ENCODE measurements around the gene NID2.

The NID2 gene

DNA sequence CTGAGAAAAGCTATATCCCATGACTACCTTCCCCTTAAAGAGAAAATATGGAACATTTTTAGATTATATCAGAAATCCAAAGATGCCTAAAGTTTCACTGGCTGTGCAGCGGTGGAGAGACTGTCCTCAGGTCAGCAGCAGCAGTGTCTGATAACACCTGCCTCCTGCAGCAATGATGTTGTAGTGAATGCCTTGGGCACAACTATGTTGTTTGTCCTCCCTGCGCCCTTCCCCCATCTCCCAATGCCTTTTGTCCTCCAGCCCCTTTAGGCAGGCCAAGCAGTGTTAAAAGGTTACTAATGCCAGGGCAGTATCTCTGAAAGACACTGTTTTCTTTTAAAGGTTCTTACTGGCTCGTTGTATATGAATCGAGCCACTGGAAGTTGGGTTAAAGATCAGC is 66.3 kb downstream of the NID2 start:
- DNase-seq (ENCODE audit: low spot score), result no peak

DNA sequence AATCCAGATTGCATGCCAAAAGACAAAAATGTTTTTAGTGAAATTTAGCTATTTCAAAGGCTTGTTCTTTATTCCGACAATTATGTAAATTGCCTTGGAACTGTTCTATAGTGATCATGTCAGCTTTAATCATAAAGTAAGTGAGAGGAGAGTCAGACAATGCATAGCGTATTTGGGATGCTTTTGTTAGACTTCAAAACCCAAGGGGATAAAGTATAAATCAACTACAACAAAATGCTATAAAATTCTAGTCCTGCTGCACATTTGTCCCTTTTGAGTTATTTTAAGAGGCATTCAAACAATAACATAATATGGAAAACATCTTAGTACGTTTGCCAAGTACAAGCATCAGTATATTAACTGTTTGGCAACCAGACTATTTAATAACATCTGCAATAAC is 68.2 kb downstream of the NID2 start:
- no peak for DNase-seq (ENCODE audit: low spot score)

DNA sequence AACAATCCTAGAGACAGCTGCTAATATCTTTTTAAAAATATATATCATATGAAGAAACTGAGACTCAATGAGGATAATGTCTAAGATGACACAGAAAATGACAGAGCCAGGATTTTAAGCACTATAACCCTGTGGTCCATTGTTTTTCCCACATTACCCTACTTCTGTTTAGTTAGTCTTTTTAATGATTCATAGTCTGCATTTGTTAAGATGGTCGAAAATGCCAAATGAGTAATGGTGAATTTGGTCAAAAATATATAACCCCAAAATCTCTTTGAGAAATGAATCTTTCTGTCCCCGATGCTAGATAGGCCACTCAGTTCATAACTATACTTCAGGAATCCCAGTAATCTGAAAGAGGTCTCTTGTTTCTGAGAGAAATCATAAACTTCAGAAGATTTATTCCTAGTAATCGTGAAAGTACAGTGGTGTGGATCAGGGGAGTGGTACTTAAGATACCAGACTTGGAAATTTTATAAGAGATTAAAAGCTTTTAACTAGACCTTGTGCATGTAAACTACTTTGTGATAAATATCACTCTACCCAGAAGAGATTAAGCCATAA is 68.8 kb downstream of the NID2 start:
- DNase-seq (ENCODE audit: low spot score), result no peak

DNA sequence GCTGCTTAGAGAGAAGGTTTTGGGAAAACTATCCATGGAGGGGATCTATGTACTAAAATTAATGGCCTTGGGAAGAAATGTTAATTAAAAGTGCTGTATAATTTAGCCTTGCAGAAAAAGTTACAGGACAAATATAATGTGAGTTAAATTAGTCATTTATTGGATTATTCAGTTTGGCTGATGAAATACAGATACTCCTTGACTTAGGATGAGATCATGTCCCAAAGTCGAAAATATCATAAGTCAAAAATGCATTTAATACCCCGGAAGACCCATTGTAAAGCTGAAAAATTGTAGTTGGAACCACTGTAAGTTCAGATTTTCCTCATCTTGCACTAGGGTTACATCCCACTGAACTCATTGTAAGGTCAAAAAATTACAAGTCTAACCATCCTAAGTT is 69.8 kb downstream of the NID2 start:
- no peak for DNase-seq (ENCODE audit: low spot score)

DNA sequence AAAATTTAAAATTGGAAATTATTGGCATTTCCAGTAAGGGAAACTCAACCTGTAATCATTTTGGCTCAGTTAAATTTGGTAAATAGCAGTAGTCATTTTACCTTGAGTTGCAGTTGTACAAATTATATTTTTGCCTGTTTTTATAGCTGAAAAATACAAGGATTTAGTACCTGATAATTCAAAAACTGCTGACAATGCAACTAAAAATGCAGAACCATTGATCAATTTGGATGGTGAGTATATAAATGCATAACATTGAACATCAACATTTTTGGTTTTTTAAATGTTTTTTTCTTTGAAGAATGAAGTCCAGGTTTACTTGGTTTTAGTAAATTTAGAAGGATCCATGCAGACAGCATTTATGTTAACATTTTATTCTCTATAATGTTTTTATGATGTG is 70.5 kb downstream of the NID2 start:
- no peak for DNase-seq (ENCODE audit: low spot score)

DNA sequence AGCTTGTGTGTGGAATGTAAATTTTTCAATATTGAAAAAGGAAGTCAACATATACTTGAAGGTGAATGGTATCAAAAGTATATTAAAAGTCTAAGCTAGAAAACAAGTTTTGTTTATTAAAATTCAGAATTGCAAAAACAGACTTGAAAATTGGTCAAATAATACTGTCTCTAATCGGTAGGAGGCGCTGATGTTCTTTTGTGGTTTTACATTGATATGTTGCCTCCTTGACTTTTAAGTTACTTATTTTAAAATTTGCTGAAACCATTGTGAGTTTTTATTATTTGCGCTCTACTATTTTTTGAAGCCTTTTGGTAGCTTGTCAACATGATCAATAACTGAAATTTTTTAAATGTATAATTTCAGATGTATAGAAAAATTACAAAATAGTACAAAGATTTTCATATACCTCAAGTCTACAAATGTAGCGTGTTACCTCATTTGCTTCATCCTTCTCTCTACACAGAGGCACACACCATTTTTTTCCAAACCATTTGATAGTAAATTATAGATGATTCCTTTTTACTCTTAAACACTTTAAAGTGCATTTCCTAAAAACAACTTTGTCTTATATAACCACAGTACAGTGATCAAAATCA is 72.6 kb downstream of the NID2 start:
- no peak for DNase-seq (ENCODE audit: low spot score)

DNA sequence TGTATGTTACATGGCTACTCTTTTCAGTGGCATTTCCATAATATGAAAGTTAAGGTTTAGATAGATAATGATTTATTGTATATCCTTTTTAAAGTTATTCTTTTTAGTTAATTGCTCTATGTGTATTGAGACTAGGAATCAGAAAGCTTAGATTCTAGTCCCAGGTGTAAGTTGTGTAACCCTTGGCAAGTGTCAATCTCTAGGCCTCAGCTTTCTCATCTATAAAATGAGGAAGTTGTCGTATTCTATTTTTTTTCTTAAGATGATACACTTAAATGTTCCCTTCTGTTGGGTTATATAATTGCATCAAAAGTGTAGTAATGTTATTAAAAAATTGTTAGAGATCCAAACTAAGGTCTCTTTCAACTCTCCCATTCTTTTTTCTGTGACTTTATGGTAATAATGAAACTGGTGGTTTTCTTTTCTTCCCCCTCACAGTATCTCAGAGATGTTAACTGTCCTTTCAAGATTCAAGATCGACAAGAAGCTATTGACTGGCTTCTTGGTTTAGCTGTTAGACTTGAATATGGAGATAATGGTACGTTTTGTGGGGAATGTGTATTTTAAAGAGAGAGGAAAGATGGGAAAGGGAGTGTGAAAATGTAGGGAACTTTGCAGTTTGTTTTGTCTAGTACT is 75.5 kb downstream of the NID2 start:
- no peak for DNase-seq (ENCODE audit: low spot score)

DNA sequence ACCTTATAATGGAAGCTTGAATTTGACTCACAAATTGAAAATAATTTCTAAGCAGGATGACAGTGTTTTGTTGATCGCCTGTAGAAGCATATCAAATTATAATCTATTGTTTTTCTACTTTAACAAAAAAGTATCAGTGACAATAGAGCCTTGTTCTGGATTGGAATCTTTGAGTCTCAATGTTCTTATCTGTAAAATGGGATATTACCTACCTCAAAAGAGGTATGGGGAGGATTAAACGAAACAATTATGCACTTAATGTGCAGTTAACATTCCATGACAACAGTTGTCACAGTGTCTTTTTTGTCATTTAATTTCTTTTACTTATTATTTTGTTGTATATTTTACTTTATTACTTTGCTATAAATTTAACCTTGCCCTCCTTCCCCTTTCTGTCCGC is 78.4 kb downstream of the NID2 start:
- no peak for DNase-seq (ENCODE audit: low spot score)

DNA sequence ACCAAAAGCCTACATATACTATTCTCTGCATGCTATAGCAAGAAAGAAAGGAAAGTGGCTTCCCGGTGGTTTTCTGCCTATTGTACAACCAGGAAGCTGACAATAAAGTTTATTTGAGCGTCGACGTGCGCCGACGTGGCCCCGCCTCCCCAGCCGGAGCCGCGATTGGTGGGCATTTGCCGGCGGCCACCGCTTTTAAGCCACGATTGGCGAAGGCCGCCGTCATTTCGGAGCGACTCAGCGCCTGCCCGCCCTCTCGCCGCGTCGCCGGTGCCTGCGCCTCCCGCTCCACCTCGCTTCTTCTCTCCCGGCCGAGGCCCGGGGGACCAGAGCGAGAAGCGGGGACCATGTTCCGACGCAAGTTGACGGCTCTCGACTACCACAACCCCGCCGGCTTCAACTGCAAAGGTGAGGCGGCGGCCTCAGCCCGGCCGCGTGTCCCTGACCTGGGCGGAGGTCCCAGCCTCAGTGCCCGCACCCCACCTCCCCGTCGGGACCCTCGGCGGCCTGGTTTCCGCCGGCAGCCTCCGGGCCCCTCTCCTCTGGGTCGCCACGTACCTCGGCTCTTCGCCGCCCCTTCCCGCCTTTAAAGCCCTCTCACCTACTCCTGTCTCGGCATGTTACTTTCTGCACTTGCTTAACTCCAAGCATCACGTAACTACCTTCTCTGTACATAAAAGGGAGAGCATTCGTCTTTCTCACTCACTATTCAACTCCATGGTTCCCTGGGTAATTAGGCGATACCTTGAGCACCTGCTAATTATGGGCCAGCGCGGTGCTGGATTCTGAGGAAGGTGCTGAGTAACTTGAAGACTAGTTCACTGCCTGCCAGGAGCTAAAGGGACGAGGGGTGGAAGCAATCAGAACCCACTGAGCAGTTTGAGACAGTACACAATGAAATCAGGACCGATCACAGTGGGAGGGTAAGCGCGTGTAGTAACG is 79.3 kb downstream of the NID2 start, which contains the start of gene RTRAF:
RTRAF (plus strand) TSS at position 254 of the 942 bp plus-strand sequence; CDS start at position 348, 94 bp downstream.
- DNase-seq (ENCODE audit: low spot score), result peak; percentile 98

DNA sequence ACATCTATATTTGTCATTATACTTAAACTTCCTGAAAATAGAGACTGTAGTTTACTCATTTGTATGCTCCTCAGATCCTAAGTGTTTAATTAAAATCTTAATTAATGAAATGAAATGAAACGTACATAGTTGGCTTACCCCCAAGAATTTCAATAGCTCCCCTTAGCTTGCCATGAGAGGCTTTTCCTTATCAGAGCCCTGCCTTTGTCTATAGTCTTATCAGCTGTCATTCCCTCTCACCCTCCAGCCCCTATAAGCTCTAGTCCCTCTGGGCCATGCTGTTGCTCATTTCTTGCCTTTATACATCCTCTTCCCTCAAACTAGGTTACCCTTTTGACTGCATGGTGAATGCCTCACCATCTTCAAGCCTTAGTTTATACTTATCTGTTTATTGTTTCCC is 80.6 kb downstream of the NID2 start:
- no peak for DNase-seq (ENCODE audit: low spot score)

DNA sequence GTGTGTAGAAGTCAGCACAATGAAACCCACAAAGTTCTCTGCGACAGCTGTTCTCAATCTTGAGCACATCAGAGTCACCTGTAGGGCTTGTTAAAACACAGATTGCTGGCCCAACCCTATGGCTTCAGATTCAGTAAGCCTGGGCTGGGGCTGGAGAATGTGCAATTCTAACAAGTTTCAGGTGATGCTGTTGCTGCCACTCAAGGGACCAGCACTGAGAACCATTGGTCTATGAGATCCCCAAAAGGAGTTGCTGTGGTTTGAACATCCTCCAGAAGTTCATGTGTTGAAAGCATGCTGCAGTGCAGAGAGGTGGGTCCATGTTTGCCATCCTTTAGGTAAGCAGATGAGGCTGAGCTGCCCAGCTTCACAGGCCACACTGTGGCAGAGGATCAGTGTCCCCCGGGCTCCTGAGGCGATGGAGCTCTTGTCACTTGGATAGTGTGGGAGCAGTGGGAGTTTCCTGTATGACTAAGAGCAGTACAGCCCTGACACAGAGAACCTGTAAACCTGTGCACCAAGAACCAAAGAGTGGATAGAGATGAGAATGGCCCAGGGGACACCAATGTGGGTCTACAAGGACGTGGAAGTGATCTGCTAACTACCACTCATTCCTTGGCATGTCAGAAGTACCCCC is 87.5 kb downstream of the NID2 start:
- no peak for DNase-seq (ENCODE audit: low spot score)

DNA sequence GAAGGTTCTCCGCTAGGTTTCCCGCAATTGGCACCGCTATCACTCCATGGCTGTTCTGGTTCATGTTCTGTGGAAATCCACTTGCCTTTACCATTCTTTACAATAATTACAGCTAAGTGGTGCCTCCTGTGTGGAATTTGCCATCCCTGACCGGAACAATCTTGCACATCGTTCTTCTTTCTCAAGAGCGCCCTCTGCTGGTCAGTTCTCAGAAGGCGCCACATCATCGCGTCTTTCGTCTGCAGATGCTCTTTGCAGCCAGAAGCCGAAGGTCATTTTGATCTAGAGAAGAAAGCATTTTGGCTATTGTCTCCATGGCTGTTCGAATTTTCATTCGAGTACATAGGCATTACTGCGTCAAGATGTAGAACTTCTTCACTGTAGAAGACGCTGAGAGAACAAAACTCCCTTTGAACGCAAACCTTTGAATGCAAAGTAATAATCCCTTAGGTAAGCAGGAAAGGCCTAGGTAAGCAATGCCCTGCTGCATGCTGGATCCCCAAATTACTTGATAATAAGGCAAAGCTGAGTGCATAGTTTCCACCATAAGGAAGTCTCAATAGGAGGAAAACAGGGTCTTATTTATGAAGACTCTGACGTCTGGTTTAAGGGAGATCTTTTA is 89.7 kb downstream of the NID2 start:
- DNase-seq (ENCODE audit: low spot score), result peak; percentile 77

DNA sequence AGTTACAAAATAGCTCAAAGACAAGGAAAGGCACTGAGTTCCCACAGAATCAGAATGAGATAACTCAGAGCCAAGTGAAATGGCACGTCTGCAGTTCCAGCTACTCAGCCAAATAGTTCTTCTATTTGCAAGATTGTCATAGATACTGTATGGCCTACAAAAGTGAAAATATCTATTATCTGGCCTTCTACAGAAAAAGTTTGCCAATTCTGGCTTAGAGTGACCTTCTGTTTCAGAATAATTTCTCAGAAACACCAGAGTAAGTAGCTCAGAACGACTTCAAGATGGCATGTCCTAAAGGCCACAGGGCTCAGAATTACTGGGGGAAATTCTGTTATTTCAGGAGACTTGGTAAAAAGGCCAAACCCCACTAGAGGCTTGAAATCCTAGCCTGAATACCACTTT is 90.2 kb downstream of the NID2 start:
- DNase-seq (ENCODE audit: low spot score), result no peak

DNA sequence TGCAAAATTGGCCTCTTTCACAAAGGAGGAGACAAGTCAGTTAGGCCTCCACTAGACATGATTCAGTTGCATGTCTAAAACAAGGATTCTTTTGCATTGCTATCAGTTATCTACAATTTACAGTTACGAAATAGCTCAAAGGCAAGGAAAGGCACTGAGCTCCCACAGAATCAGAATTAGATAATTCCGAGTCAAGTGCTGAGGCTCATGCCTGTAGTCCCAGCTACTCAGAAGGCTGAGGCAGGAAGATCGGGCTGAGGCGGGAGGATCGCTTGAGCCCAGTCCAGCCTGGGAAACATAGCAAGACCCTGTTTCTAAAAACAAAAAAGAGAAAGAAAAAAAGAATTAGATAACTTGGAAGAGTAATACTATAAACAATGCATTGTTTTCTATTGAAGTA is 91.8 kb downstream of the NID2 start:
- DNase-seq (ENCODE audit: low spot score), result no peak

DNA sequence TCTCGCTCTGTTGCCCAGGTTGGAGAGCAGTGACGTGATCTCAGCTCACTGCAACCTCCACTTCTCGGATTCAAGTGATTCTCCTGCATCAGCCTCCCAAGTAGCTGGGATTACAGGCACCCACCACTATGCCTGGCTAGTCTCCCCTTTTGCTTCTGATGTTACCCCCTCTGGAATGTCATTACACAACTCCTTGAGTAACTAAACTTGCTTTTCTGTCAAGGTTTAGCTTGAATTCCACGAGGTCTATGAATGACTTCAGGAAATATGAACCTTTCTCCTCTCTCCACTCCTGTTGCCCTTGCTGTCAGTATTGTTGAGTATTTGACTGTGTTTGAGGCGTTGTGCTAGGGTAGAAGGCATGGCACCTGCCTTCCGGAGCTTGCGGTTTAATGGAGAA is 96.3 kb downstream of the NID2 start:
- DNase-seq (ENCODE audit: low spot score), result no peak

DNA sequence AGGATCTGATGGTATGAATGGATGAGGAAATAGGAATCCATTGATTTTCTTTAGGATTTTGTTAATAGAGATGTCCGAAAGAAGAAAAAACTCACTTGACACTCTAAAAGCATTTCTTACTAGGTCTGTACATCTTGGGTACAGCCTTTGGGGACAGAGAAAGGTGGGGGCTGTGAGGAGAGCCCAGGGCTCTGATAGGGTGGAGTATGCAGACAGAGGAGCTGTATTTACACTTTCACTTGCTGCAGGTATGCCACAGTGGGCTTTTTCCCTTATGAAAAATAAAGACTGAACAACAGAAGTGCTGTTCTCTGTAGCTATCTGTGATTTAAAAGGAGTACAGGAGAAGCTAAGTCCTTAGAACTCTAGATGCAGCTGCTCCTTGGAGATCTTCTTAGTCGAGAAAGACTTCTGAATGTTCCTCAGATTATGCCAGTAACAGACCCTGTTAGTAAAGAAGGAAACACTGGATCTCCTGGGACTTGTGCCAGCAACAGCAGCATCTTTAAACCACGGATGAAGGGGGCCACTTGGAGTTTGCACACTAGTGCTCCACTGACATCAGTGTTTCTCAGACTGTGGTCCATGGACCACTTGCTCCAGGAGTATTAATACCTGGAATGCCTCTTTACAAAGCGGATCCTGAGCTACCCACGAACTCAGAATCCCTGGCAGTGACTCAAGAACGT is 98.9 kb downstream of the NID2 start:
- DNase-seq (ENCODE audit: low spot score), result no peak

DNA sequence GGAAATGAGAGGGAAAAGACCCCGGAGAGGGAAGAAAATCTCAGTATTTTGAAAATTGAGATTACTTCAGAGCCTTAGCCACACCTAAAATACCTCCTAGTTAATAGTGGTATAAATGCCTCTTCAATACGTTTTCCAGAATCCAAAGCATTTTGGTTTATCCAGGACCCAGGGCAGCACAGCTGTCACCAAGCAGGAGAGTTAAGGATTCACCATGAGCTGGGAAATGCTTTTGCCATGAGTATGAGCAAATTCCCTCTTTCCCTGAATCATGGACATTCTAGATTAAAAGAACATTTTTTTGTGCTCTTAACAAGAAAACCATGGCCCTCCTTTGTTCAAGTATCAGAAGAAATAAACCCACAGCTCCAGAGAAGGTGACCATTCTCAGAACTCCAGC is 101.3 kb downstream of the NID2 start:
- DNase-seq (ENCODE audit: low spot score), result peak; percentile 11

DNA sequence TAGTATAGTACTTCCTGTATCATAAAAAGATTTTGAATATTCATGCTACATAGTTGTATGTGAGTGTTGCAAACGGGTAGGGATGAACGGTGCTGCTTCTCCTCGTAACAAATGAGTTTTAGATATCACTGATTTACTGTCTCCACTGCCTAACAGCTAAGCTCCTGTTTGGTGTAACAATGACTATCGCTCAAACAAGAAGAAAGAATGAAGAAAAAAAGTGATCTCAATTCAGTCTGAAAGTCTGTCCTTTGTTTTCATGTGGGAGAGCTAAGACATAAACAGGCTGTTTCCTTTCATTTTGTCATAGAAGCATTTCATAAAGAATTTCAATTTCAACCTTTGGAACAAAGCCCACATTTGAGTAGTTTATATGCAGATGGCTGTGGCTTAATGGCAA is 105.6 kb downstream of the NID2 start:
- DNase-seq (ENCODE audit: low spot score), result peak; percentile 7

DNA sequence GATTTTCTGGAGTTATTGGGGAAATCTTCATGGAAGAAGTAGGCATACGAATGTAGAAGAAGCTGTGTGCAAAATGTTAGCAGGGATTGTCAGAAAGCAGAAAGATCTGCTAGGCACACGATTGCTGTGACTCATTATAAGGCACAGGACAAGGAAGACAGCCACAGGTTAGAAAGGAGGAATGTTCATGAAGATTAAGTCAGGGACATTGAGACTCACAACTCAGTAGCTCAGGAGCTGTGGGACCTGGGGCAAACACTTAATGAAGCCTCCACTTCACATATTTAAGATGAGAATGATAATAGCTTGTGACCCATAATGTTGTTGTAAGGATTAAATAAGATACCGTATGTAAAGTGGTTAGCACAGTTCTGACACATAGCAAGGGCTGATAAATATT is 106.1 kb downstream of the NID2 start:
- DNase-seq (ENCODE audit: low spot score), result peak; percentile 10

DNA sequence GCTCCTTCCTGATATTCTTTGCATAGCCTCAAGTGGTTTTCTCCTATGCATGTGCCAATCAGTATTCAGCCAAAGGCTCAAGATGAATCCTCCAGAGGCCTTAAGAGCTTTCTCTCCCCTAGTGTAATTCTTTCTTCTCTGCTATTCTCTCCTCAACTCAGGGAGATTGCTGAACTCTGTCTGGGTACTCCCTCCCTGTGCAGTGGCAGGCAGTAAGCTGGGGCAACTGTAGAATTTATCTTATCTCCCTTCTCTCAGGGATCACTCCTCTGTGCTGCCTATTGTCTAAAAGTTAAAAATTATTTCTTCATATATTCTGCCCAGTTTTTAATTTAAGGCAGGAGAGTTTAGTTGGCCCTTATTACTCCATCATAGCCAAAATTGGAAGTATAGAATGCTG is 108.0 kb downstream of the NID2 start:
- DNase-seq (ENCODE audit: low spot score), result no peak

DNA sequence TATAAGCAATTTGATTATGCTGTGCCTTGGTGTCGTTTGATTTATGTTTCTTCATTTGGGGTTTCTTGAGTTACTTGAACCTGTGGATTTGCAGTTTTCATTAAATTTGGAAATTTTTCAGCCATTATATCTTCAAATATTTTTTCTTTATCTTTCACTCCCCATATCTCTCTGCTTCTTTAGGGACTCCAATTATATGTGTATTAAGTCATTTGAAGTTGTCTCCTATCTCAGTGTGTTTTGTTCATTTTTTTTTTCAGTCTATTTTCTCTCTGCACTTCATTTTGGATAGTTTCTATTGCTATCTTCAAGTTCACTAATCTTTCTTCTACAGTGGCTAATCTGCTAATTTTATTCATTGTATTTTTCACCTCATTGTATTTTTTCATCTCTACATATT is 108.9 kb downstream of the NID2 start:
- no peak for DNase-seq (ENCODE audit: low spot score)
